ENCODE data around the gene SLC30A10. TPM values are rescaled to one million over a fixed set of nuclear protein-coding genes. Genes with fewer than 3 reads are reported as not detected.
"Not testable (repeated sequence)": the region's sequence is repeated elsewhere in the genome, so short reads cannot be mapped to it uniquely, and the experiment has no call there.

The SLC30A10 gene
- total RNA-seq, 2 donors from 2014 or later: 0.52 TPM; not detected in 1

DNA sequence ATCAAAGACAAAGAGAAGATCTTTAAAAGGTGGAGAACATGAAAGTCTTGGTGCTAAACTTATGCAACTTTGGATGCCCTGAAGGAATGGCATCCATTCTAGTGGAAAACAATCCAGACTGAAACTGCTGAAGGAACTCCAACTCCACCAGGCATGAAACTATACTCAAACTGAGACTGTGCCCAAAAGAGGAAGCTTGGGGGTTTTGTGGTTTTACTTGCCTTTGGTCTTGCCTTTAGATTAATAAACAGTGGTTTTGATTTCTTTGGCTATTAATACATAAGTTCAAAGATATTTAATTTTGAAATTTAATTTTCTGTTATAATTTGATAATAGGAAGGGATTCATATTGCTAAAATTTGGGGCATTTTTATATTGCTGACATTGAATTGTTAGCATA is 17.4 kb upstream of the SLC30A10 start:
- Histone ChIP-seq H3K4me3 (no peak overlapping the region), H3K9me3 (no peaks in the 10 kb centered on the region), H3K27ac (no peak overlapping the region), H3K4me1 (peaks cover 13% of the 10 kb centered on the region), H3K36me3 (replicated peaks in 1 of 2; ENCODE audit: insufficient read depth in 1 of 2, low read depth in 2 of 2) (no peaks in the 10 kb centered on the region), H3K27me3 (no peaks in the 10 kb centered on the region)
- ATAC-seq (no peak), DNase-seq (no peak)
- intact Hi-C loops (cut with DNase I): no loop called here
- TF ChIP-seq, protein P1, sequence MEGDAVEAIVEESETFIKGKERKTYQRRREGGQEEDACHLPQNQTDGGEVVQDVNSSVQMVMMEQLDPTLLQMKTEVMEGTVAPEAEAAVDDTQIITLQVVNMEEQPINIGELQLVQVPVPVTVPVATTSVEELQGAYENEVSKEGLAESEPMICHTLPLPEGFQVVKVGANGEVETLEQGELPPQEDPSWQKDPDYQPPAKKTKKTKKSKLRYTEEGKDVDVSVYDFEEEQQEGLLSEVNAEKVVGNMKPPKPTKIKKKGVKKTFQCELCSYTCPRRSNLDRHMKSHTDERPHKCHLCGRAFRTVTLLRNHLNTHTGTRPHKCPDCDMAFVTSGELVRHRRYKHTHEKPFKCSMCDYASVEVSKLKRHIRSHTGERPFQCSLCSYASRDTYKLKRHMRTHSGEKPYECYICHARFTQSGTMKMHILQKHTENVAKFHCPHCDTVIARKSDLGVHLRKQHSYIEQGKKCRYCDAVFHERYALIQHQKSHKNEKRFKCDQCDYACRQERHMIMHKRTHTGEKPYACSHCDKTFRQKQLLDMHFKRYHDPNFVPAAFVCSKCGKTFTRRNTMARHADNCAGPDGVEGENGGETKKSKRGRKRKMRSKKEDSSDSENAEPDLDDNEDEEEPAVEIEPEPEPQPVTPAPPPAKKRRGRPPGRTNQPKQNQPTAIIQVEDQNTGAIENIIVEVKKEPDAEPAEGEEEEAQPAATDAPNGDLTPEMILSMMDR (IDR thresholded peaks at IDR 0.05): no peak
- TF ChIP-seq POLR2A (IDR thresholded peaks at IDR 0.05): no peak

DNA sequence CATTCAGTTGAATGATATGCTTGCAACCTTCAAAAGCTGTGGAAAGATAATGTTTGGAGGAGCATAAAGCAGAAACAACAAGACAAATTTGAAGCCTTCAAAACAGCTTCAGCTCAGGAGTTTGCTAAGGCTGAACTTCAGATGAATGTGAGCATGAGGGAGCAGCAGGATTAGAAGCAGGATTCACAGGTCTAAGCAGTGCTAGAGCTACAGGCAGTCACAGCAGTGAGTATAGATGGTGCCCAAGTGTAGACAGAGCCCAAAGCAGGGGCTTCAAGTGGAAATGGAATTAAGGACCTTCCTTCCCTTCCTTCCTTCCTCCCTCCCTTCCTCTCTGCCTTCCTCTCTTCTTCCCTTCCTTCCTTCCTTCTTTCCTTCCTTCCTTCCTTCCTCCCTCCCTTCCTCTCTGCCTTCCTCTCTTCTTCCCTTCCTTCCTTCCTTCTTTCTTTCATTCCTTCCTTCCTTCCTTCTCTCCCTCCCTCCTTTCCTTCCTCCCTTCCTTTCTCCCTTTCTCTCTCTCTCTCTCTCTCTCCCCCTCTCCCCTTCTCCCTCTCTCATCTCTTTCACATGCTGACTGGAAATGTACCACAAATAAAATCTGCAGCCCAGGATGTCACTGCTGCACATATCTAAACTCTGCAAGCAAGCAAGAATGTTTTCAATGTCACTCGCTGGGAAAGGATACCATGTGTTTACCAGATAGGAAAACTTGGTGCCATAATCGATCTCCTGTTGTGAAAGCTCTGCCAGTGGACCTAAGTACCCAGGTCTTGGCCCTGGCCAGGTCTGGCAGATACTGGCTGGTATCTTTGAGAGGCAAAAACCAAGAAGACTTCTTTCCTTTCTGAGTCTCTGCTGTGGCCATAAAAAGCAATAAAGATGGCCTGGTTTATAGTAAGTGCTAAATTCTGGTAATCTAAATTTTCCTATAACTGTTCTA is 13.1 kb upstream of the SLC30A10 start:
- ATAC-seq (peak; percentile 80), DNase-seq (peak; percentile 35 to 67 (median 48))
- intact Hi-C loops (cut with DNase I): no loop called here
- TF ChIP-seq, protein P1 (IDR thresholded peaks at IDR 0.05): no peak
- TF ChIP-seq POLR2A (IDR thresholded peaks at IDR 0.05): no peak
- Histone ChIP-seq H3K27ac (peak overlapping the region in 3 of 4 donors; percentile 8 to 61 (median 45)), H3K27me3 (no peaks in the 10 kb centered on the region), H3K4me1 (peaks cover 22% of the 10 kb centered on the region), H3K36me3 (replicated peaks in 1 of 2; ENCODE audit: insufficient read depth in 1 of 2, low read depth in 2 of 2) (no peaks in the 10 kb centered on the region), H3K4me3 (no peak overlapping the region), H3K9me3 (no peaks in the 10 kb centered on the region)
- 31 to 41% methylated on average over 2 of the region's 2 CpGs for WGBS, 2 donors

DNA sequence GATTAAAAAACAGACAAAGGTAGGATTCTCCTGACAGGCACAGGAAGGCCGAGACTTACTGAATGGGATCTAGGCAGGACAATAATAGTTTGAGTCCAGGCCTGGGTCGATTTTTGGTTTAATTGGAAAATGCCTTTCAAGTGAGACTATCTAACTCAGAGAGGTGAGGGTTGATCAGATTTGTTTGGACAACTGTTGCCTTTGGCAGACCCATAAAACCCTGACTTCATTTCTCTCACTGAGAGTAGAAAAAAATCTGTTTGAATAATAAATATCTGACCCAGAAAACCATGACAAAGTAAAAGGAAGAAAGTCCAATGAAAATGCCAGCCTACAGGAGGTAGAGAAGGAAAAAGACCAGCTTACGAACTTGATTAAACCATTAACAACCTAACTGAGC is 12.3 kb upstream of the SLC30A10 start:
- TF ChIP-seq, protein P1 (IDR thresholded peaks at IDR 0.05): no peak
- TF ChIP-seq POLR2A (IDR thresholded peaks at IDR 0.05): no peak
- Histone ChIP-seq H3K9me3 (no peaks in the 10 kb centered on the region), H3K4me1 (peaks cover 22% of the 10 kb centered on the region), H3K27ac (peak overlapping the region in 3 of 4 donors; percentile 8 to 61 (median 45)), H3K36me3 (replicated peaks in 1 of 2; ENCODE audit: insufficient read depth in 1 of 2, low read depth in 2 of 2) (no peaks in the 10 kb centered on the region), H3K27me3 (no peaks in the 10 kb centered on the region), H3K4me3 (no peak overlapping the region)
- ATAC-seq (peak; percentile 75), DNase-seq (no peak)
- intact Hi-C loops (cut with DNase I): no loop called here
- WGBS, 2 donors: 22 to 29% methylated on average over 3 of the region's 3 CpGs

DNA sequence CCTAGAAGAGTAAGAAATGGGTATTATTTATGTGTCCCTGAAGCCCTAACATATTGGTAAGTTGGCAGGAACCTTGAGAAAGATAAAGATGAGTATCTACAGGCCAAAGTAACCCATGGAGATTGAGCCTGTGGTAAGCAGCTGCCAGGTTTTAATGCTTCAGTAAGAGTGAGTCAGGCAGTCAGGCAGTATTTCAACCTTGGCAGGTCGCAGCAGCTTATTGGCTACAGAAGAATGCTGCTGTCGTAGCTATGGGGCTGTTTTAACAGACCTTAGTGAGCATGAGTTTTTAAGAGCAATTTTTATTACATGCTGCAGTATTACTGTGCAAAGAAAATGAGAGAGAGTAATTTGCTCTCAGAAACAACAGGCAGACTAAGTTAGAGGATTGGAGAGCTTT is 10.3 kb upstream of the SLC30A10 start:
- DNase-seq (no peak), ATAC-seq (no peak)
- TF ChIP-seq POLR2A (IDR thresholded peaks at IDR 0.05): no peak
- TF ChIP-seq, protein P1 (IDR thresholded peaks at IDR 0.05): no peak
- Histone ChIP-seq H3K9me3 (no peaks in the 10 kb centered on the region), H3K36me3 (replicated peaks in 1 of 2; ENCODE audit: insufficient read depth in 1 of 2, low read depth in 2 of 2) (no peaks in the 10 kb centered on the region), H3K27ac (no peak overlapping the region), H3K4me3 (no peak overlapping the region), H3K4me1 (peaks cover 22% of the 10 kb centered on the region), H3K27me3 (no peaks in the 10 kb centered on the region)
- WGBS, 2 donors: 60 to 63% methylated on average over 2 of the region's 2 CpGs
- intact Hi-C loops (cut with DNase I): no loop called here

DNA sequence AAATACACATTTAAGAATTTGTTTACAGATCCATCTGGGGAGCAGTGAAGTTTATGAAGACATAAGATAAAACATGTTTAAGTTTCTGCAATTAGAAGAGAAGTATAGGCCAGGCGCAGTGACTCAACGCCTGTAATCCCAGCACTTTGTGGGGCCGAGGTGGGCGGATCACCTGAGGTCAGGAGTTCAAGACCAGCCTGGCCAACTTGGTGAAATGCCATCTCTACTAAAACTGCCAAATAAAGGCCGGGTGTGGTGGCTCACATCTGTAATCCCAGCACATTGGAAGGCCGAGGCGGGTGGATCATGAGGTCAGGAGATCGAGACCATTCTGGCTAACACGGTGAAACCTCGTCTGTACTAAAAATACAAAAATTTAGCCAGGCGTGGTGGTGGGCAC is 5.4 kb upstream of the SLC30A10 start:
- H3K4me3 ChIP-seq; H3K27me3 ChIP-seq; ATAC-seq; H3K4me1 ChIP-seq; intact Hi-C loops (cut with DNase I); H3K36me3 ChIP-seq (replicated peaks in 1 of 2; ENCODE audit: insufficient read depth in 1 of 2, low read depth in 2 of 2); H3K9me3 ChIP-seq; DNase-seq; H3K27ac ChIP-seq: not testable (repeated sequence)
- WGBS, 2 donors: 89 to 91% methylated on average over 11 of the region's 11 CpGs

Measured in body of pancreas (tissue), 4 donors.